ENCODE data around the gene MLN.

- TF ChIP-seq EZH2 (optimal IDR thresholded peaks at IDR 0.05; ENCODE audit: low read depth, low read length) (no peak), CTCF (IDR thresholded peaks at IDR 0.05; ENCODE audit: low read length) (no peak), EZH2phosphoT487 (IDR thresholded peaks at IDR 0.05; ENCODE audit: low read length) (no peak)
These were observed 27.0 kb downstream of the MLN start for GRCh38 chr6:33776764-33777163.
